PC-3 (cell line): ENCODE measurements around the gene SH2B3.

ENCODE experiments used
- CTCF ChIP-seq: fragments of 300-600 bp; sonication (generic); conservative IDR thresholded peaks from 2 replicates; pipeline ENCODE4 v1.5.1; 2017; ENCODE audit warnings: antibody characterized with exemption, low read depth, mild to moderate bottlenecking, low read length
- EZH2 ChIP-seq: fragments of 300-600 bp; sonication (generic); IDR thresholded peaks from one replicate; pipeline ENCODE4 v1.6.1; 2017; ENCODE audit warnings: antibody characterized with exemption, mild to moderate bottlenecking, low read length; ENCODE audit not compliant: unreplicated experiment

GRCh38 chr12:111369496-111370220 lies 36.1 kb upstream of the SH2B3 start:
- TF ChIP-seq EZH2 (no peak), CTCF (no peak)
